Keratinocyte (primary cell): ENCODE measurements around the gene ZNF423. TPM values are rescaled to one million over a fixed set of nuclear protein-coding genes. Genes with fewer than 3 reads are reported as not detected.

Source experiments
- DNase-seq: peaks from one replicate; pipeline ENCODE4 v3.0.0-alpha.2; 2011; ENCODE audit warnings: low read depth, missing footprints, low spot score
- FAIRE-seq: peaks from 2 replicates; lab custom pipeline; 2011; peaks lifted over from hg19 to GRCh38; lab: Jason Lieb, UNC
- H2AFZ ChIP-seq: 2 replicates; pipeline ENCODE4 v1.6.0; 2012; ENCODE audit warnings: low read length, control low read depth, inconsistent platforms; ENCODE audit not compliant: control insufficient read depth
- H3K27ac ChIP-seq: 2 replicates; pipeline ENCODE4 v1.5.1; 2011; ENCODE audit warnings: low read length; ENCODE audit not compliant: control insufficient read depth, insufficient read depth
- H3K27me3 ChIP-seq: 3 replicates; pipeline ENCODE4 v1.6.0; 2011; ENCODE audit warnings: low read length; ENCODE audit not compliant: control insufficient read depth, insufficient read depth; ENCODE audit errors: extremely low read depth
- H3K36me3 ChIP-seq, 2 experiments: 2 replicates in 1 of 2; 3 replicates in 1 of 2; pipeline ENCODE4 v1.5.1; 2011; ENCODE audit warnings: low read length in 2 of 2, mild to moderate bottlenecking in 1 of 2; ENCODE audit not compliant: control insufficient read depth in 2 of 2, insufficient read depth in 2 of 2; ENCODE audit errors: extremely low read depth in 1 of 2
- H3K4me1 ChIP-seq: 3 replicates; pipeline ENCODE4 v1.5.1; 2011; ENCODE audit warnings: low read length; ENCODE audit not compliant: control insufficient read depth, insufficient read depth; ENCODE audit errors: extremely low read depth
- H3K4me2 ChIP-seq: 3 replicates; pipeline ENCODE4 v1.6.0; 2011; ENCODE audit warnings: low read depth, low read length; ENCODE audit not compliant: control insufficient read depth, insufficient read depth; ENCODE audit errors: extremely low read depth
- H3K4me3 ChIP-seq, 3 experiments: fragments of 200-600 bp in 1 of 3; sonication (generic) in 1 of 3; 2 replicates in 2 of 3; 3 replicates in 1 of 3; pipeline ENCODE4 v1.5.1; 2011 to 2016; ENCODE audit warnings: low read length in 3 of 3, mild to moderate bottlenecking in 3 of 3, control low read depth in 2 of 3, inconsistent platforms in 1 of 3, low read depth in 1 of 3, mixed read lengths in 1 of 3, mixed run types in 1 of 3, moderate library complexity in 1 of 3; ENCODE audit not compliant: control insufficient read depth in 2 of 3, insufficient read depth in 2 of 3; ENCODE audit errors: extremely low read depth in 1 of 3
- H3K79me2 ChIP-seq: 2 replicates; pipeline ENCODE4 v1.6.0; 2012; ENCODE audit warnings: low read length; ENCODE audit not compliant: control insufficient read depth, insufficient read depth
- H3K9ac ChIP-seq: 3 replicates; pipeline ENCODE4 v1.6.0; 2011; ENCODE audit warnings: low read length; ENCODE audit not compliant: control insufficient read depth, insufficient read depth; ENCODE audit errors: extremely low read depth
- H3K9me1 ChIP-seq: 3 replicates; pipeline ENCODE4 v1.6.0; 2011; ENCODE audit warnings: low read length; ENCODE audit not compliant: control insufficient read depth, insufficient read depth; ENCODE audit errors: extremely low read depth
- H3K9me3 ChIP-seq: 2 replicates; pipeline ENCODE4 v1.5.1; 2012; ENCODE audit warnings: low read depth, low read length; ENCODE audit not compliant: control insufficient read depth
- H4K20me1 ChIP-seq: 3 replicates; pipeline ENCODE4 v1.6.0; 2011; ENCODE audit warnings: low read length; ENCODE audit not compliant: control insufficient read depth, insufficient read depth; ENCODE audit errors: extremely low read depth
- EZH2 ChIP-seq: IDR thresholded peaks from one replicate; pipeline ENCODE4 v1.6.1; 2012; ENCODE audit warnings: inconsistent platforms, mild to moderate bottlenecking, low read length, moderate library complexity
- dilution Hi-C: fragments of 300-500 bp; cut with MboI; formaldehyde crosslinking; loops from one replicate; pipeline ENCODE4 v1.7.0; 2020; ENCODE audit warnings: low sequenced_read_pairs; ENCODE audit not compliant: extremely low pct_ligation_motif_present
- polyA plus RNA-seq, 5 experiments: library from polyadenylated mRNA; depleted of rRNA in 3 of 5; stranded (reverse) in 3 of 5; stranded (forward) in 1 of 5; unstranded in 1 of 5; fragments of >200 nt; gene quantifications; 1 replicate in 1 of 5; 2 replicates in 3 of 5; 3 replicates in 1 of 5; pipeline versions ENCODE4 v1.2.1 to v1.2.3, GENCODE V29; 2011 to 2012; ENCODE audit warnings: missing spikeins in 2 of 5, low read depth in 1 of 5, low replicate concordance in 1 of 5
- TF ChIP-seq, protein P1 (sequence below), 3 experiments: IDR thresholded peaks in 1 of 3; conservative IDR thresholded peaks in 1 of 3; optimal IDR thresholded peaks in 1 of 3; 2 replicates in 2 of 3; 3 replicates in 1 of 3; pipeline versions ENCODE3 to v1.5.1; 2011; ENCODE audit warnings: low read length in 3 of 3, mild to moderate bottlenecking in 3 of 3, moderate library complexity in 2 of 3, control low read depth in 1 of 3, inconsistent platforms in 1 of 3; ENCODE audit not compliant: insufficient read depth in 2 of 3; ENCODE audit errors: extremely low read depth in 1 of 3

Gene ZNF423
- polyA plus RNA-seq, 1 donor (not counting 4 experiments of a cell fraction or from before 2014, with no cell fraction given), result 0.05 TPM

DNA sequence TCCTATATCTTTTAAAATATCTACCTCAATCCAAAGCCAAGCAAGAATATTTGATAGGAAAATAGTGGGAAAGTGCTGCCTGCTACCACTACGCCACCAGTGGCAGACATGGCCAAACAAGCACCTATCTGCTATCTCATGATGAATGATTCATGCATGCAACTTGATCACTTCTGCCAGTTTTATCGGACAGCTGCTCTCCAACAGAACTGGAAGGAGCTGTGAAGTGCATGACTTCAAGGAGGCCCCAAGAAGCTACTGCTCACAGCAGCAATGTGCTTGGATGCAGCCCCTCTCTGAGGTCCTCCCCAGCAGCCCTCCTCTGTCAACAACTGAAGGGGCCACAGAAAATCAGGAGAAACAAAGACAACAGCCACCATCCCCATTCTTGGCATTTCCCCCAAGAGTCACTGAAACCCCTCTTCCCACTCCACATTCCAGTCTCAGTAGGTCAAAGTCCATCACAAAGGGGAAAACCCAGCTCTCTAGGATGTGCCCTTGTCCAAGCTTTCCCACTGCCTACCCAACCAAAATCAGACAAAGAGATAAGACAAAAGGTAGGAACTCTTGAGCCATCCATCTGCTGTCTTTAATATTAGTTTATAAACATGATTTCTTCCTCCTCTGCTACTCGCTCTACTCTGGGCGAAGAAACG, 267.1 kb downstream of the ZNF423 start:
- no peak overlapping the region for H2AFZ ChIP-seq
- no peaks in the 10 kb centered on the region for H3K4me1 ChIP-seq
- dilution Hi-C loops, result no loop called here
- no peaks in the 10 kb centered on the region for H3K27me3 ChIP-seq
- H3K36me3 ChIP-seq, result no peaks in the 10 kb centered on the region
- FAIRE-seq (no peak), DNase-seq (no peak)
- H3K27ac ChIP-seq, result no peak overlapping the region
- no peaks in the 10 kb centered on the region for H3K9me3 ChIP-seq
- H3K9me1 ChIP-seq, result no peaks in the 10 kb centered on the region
- no peaks in the 10 kb centered on the region for H4K20me1 ChIP-seq
- TF ChIP-seq, protein P1, sequence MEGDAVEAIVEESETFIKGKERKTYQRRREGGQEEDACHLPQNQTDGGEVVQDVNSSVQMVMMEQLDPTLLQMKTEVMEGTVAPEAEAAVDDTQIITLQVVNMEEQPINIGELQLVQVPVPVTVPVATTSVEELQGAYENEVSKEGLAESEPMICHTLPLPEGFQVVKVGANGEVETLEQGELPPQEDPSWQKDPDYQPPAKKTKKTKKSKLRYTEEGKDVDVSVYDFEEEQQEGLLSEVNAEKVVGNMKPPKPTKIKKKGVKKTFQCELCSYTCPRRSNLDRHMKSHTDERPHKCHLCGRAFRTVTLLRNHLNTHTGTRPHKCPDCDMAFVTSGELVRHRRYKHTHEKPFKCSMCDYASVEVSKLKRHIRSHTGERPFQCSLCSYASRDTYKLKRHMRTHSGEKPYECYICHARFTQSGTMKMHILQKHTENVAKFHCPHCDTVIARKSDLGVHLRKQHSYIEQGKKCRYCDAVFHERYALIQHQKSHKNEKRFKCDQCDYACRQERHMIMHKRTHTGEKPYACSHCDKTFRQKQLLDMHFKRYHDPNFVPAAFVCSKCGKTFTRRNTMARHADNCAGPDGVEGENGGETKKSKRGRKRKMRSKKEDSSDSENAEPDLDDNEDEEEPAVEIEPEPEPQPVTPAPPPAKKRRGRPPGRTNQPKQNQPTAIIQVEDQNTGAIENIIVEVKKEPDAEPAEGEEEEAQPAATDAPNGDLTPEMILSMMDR (optimal IDR thresholded peaks at IDR 0.05 in 1 of 3, IDR thresholded peaks at IDR 0.05 in 1 of 3, conservative IDR thresholded peaks at IDR 0.05 in 1 of 3; ENCODE audit: extremely low read depth in 1 of 3, insufficient read depth in 2 of 3, low read length in 3 of 3), result no peak
- no peak for TF ChIP-seq EZH2
- no peak overlapping the region for H3K4me2 ChIP-seq
- no peak overlapping the region for H3K4me3 ChIP-seq
- H3K79me2 ChIP-seq, result no peaks in the 10 kb centered on the region
- no peak overlapping the region for H3K9ac ChIP-seq

DNA sequence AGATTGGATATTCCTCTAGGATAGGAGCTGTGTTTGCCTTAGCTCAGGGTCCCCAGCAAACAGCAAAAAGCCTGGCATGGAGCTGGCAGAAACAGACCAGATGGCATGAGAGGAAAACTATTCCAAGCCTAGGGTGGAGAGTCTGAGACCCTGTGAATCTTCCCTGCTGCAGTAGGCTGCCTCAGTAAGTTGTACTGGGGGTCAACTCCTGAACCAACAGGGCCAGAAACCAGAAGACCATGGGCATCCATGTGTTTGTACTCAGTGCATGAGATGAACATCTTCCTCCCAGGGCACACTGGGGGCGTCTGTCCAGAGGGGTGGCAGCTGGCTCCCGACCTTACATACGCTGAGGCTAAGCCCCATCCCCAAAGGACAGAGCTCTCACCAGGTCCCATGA, 267.9 kb downstream of the ZNF423 start:
- H3K4me3 ChIP-seq, result no peak overlapping the region
- FAIRE-seq, result no peak
- no peak overlapping the region for H3K27ac ChIP-seq
- H4K20me1 ChIP-seq, result no peaks in the 10 kb centered on the region
- DNase-seq, result no peak
- no peaks in the 10 kb centered on the region for H3K9me3 ChIP-seq
- H3K36me3 ChIP-seq, result no peaks in the 10 kb centered on the region
- no peaks in the 10 kb centered on the region for H3K27me3 ChIP-seq
- no peak overlapping the region for H3K9ac ChIP-seq
- no peaks in the 10 kb centered on the region for H3K9me1 ChIP-seq
- no peaks in the 10 kb centered on the region for H3K79me2 ChIP-seq
- H3K4me2 ChIP-seq, result no peak overlapping the region
- no peak overlapping the region for H2AFZ ChIP-seq
- dilution Hi-C loops, result no loop called here
- H3K4me1 ChIP-seq, result no peaks in the 10 kb centered on the region
- no peak for TF ChIP-seq EZH2
- TF ChIP-seq, protein P1 (optimal IDR thresholded peaks at IDR 0.05 in 1 of 3, IDR thresholded peaks at IDR 0.05 in 1 of 3, conservative IDR thresholded peaks at IDR 0.05 in 1 of 3; ENCODE audit: extremely low read depth in 1 of 3, insufficient read depth in 2 of 3, low read length in 3 of 3), result no peak
